Mucosa of descending colon (tissue), 3 donors: ENCODE results near the gene ACHE. TPM values are rescaled to one million over a fixed set of nuclear protein-coding genes. Genes with fewer than 3 reads are reported as not detected.

Experiments used
- ATAC-seq: fragments of 200-7000 bp; cut with Tn5 transposase; one replicate; pipeline ENCODE4 v1.9.1; 2020; ENCODE audit warnings: mild to moderate bottlenecking, moderate library complexity
- DNase-seq, 3 donors: peaks; one replicate each; pipeline ENCODE4 v3.0.0-alpha.2; 2020
- H3K36me3 ChIP-seq: fragments of 200-600 bp; one replicate; pipeline ENCODE4 v1.8.0; 2021; ENCODE audit warnings: low read depth, mild to moderate bottlenecking
- H3K4me1 ChIP-seq: fragments of 200-600 bp; one replicate; pipeline ENCODE4 v1.8.0; 2021; ENCODE audit warnings: low read depth, mild to moderate bottlenecking
- H3K4me3 ChIP-seq: fragments of 200-600 bp; one replicate; pipeline ENCODE4 v1.8.0; 2021; ENCODE audit warnings: mild to moderate bottlenecking
- H3K9me3 ChIP-seq: fragments of 200-600 bp; one replicate; pipeline ENCODE4 v1.8.0; 2021; ENCODE audit warnings: mild to moderate bottlenecking
- CTCF ChIP-seq: fragments of 200-600 bp; IDR thresholded peaks from one replicate; pipeline ENCODE4 v1.8.0; 2022; ENCODE audit warnings: antibody characterized with exemption, mild to moderate bottlenecking
- intact Hi-C, 2 donors: fragments of 100-400 bp; cut with DNase I in 1 of 2; cut with micrococcal nuclease in 1 of 2; formaldehyde crosslinking; loops; one replicate each; pipeline versions ENCODE4 v1.11.0 to v1.11.1; 2022; cut with DNase I, micrococcal nuclease
- total RNA-seq, 3 donors: library from RNA; stranded (reverse); fragmentation: NEBNext Ultra II Directional in 2 of 3; extraction: Animal tissue kit (Norgen Biotek cat#: 25700) in 2 of 3; gene quantifications; one replicate each; pipeline versions ENCODE4 v1.2.1 to v1.2.4, GENCODE V29; 2021 to 2023
- donor health status: DM: no; HTN: no; CAD: no; lungs with moderate emphysema.
- donor health status: DM: no; HTN: no; CAD: no.
- donor health status: DM: no; HTN: yes; CAD: no.

ACHE gene
- total RNA-seq, 3 donors from 2014 or later, result 16.2 to 41.4 (median 20.9) TPM

- TF ChIP-seq CTCF, result no peak
- intact Hi-C loops, result no loop called here
- no peaks in the 10 kb centered on the region for H3K36me3 ChIP-seq
- no peak for ATAC-seq
- no peaks in the 10 kb centered on the region for H3K9me3 ChIP-seq
- no peak overlapping the region for H3K4me3 ChIP-seq
- DNase-seq, result peak in 1 of 3 donors; percentile 37
- peaks cover 48% of the 10 kb centered on the region for H3K4me1 ChIP-seq
These were observed 4.0 kb downstream of the ACHE start for GRCh38 chr7:100891568-100892247.

GRCh38 chr7:100890653-100891567 is 4.8 kb downstream of the ACHE start:
- no peak for ATAC-seq
- no peak overlapping the region for H3K4me3 ChIP-seq
- peaks cover 40% of the 10 kb centered on the region for H3K4me1 ChIP-seq
- TF ChIP-seq CTCF, result no peak
- intact Hi-C loops, result no loop called here
- peak in 2 of 3 donors; percentile 55 to 71 for DNase-seq
- H3K9me3 ChIP-seq, result no peaks in the 10 kb centered on the region
- peaks cover 5% of the 10 kb centered on the region for H3K36me3 ChIP-seq

- H3K4me1 ChIP-seq, result peaks cover 25% of the 10 kb centered on the region
- intact Hi-C loops, result no loop called here
- ATAC-seq (peak; percentile 48), DNase-seq (peak in 1 of 3 donors; percentile 69)
- no peaks in the 10 kb centered on the region for H3K9me3 ChIP-seq
- H3K36me3 ChIP-seq, result peaks cover 8% of the 10 kb centered on the region
- no peak for TF ChIP-seq CTCF
- H3K4me3 ChIP-seq, result peak within 1 kb of the TSS; percentile 39
These were observed 6.5 kb downstream of the ACHE start, which contains the start of gene UFSP1 for GRCh38 chr7:100888988-100889750. TSS of gene UFSP1 (minus strand) at chr7:100889715. CDS start at chr7:100889271, 444 bp downstream.

- no peaks in the 10 kb centered on the region for H3K9me3 ChIP-seq
- DNase-seq (peak in 1 of 3 donors; percentile 43), ATAC-seq (no peak)
- intact Hi-C loops, result no loop called here
- TF ChIP-seq CTCF, result no peak
- peaks cover 25% of the 10 kb centered on the region for H3K4me1 ChIP-seq
- H3K4me3 ChIP-seq, result peak overlapping the region; percentile 39
- peaks cover 8% of the 10 kb centered on the region for H3K36me3 ChIP-seq
These were observed 7.2 kb downstream of the ACHE start for GRCh38 chr7:100888291-100888987.
